Endothelial cell (in vitro differentiated cells): Measurements from ENCODE around the gene SAMD4A. TPM values are rescaled to one million over a fixed set of nuclear protein-coding genes. Genes with fewer than 3 reads are reported as not detected.

Source experiments
- DNase-seq: peaks from one replicate; pipeline ENCODE4 v3.0.0; 2021; ENCODE audit warnings: low spot score
- H3K27ac Mint-ChIP-seq: one replicate; pipeline ENCODE4 v1.8.0; 2021; ENCODE audit warnings: mixed read lengths, inconsistent platforms; ENCODE audit not compliant: unreplicated experiment
- H3K27me3 Mint-ChIP-seq: one replicate; pipeline ENCODE4 v1.8.0; 2021; ENCODE audit warnings: mild to moderate bottlenecking, moderate library complexity, mixed read lengths, inconsistent platforms; ENCODE audit not compliant: unreplicated experiment
- H3K36me3 Mint-ChIP-seq: one replicate; pipeline ENCODE4 v1.8.0; 2021; ENCODE audit warnings: mild to moderate bottlenecking, low read depth, mixed read lengths, inconsistent platforms; ENCODE audit not compliant: unreplicated experiment
- H3K4me1 Mint-ChIP-seq: one replicate; pipeline ENCODE4 v1.8.0; 2021; ENCODE audit warnings: mild to moderate bottlenecking, mixed read lengths, inconsistent platforms; ENCODE audit not compliant: unreplicated experiment
- H3K4me3 Mint-ChIP-seq: one replicate; pipeline ENCODE4 v1.8.0; 2021; ENCODE audit warnings: mild to moderate bottlenecking, mixed read lengths, inconsistent platforms; ENCODE audit not compliant: unreplicated experiment
- H3K9me3 Mint-ChIP-seq: one replicate; pipeline ENCODE4 v1.8.0; 2021; ENCODE audit warnings: mixed read lengths, inconsistent platforms; ENCODE audit not compliant: unreplicated experiment
- CTCF ChIP-seq: fragments of 200-600 bp; sonication (generic); IDR thresholded peaks from one replicate; pipeline ENCODE4 v1.5.0; 2021; ENCODE audit warnings: antibody characterized with exemption; ENCODE audit not compliant: unreplicated experiment
- total RNA-seq: library from RNA; stranded (reverse); fragmentation: NEBNext Ultra II Directional; extraction: Animal tissue kit (Norgen Biotek cat#: 25700); gene quantifications from one replicate; pipeline ENCODE4 v1.2.1, GENCODE V29; 2021; ENCODE audit not compliant: unreplicated experiment

Gene SAMD4A
- total RNA-seq, 1 donor from 2014 or later: 9.2 TPM

GRCh38 chr14:54532111-54533012 is 34.6 kb upstream of the SAMD4A start:
- TF ChIP-seq CTCF: no peak
- Mint-ChIP-seq H3K27ac (peak overlapping the region; percentile 76), H3K36me3 (no peaks in the 10 kb centered on the region), H3K4me3 (no peak overlapping the region), H3K9me3 (no peaks in the 10 kb centered on the region), H3K27me3 (peaks cover 1% of the 10 kb centered on the region), H3K4me1 (peaks cover 20% of the 10 kb centered on the region)
- DNase-seq: no peak

DNA sequence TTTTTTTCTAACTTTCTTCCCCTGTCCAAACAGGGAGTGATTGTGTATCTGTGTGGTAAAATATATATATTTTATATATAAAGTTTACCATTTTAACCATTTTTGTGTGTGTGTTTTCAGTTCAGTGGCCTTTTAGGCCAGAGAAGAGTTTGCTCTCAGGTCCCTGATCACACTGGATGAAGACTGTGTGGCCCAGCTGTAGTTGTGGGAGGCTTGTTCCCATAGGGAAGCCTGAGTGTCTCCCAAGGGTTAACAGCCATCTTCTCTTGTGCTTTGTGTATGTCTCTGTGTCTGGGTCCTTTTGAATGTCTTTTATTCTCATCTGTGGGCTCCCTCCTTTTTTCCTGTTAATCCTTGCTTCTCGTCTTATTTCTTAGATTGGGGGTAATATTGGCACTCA is 33.8 kb upstream of the SAMD4A start:
- no peak for DNase-seq
- TF ChIP-seq CTCF: no peak
- Mint-ChIP-seq H3K4me3 (no peak overlapping the region), H3K36me3 (no peaks in the 10 kb centered on the region), H3K27me3 (peaks cover 1% of the 10 kb centered on the region), H3K4me1 (peaks cover 20% of the 10 kb centered on the region), H3K27ac (peak overlapping the region; percentile 76), H3K9me3 (no peaks in the 10 kb centered on the region)

DNA sequence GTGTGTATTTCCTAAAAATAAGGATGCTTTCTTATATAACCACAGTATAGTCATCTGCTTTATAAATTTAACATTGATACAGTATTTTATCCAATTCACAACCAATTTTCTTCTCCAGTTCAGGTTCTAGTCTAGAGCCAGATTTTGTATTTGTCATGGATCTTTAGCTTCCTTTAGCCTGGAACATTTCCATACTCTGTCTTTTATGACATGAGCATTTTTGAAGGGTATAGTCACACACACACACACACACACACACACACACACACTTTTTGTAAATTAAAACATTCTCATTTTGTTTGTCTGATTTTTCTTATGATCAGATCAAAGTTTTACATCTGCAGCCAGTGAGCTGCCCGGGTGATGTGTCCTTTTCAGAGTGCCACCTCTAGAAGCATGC is 31.8 kb upstream of the SAMD4A start:
- no peak for DNase-seq
- H3K27ac Mint-ChIP-seq: no peak overlapping the region
- peaks cover 5% of the 10 kb centered on the region for H3K36me3 Mint-ChIP-seq
- H3K27me3 Mint-ChIP-seq: peaks cover 1% of the 10 kb centered on the region
- H3K4me3 Mint-ChIP-seq: no peak overlapping the region
- no peaks in the 10 kb centered on the region for H3K9me3 Mint-ChIP-seq
- peaks cover 20% of the 10 kb centered on the region for H3K4me1 Mint-ChIP-seq
- TF ChIP-seq CTCF: no peak

GRCh38 chr14:54535646-54536045 is 31.3 kb upstream of the SAMD4A start:
- Mint-ChIP-seq H3K36me3 (peaks cover 8% of the 10 kb centered on the region), H3K4me3 (no peak overlapping the region), H3K27me3 (peaks cover 1% of the 10 kb centered on the region), H3K9me3 (no peaks in the 10 kb centered on the region), H3K4me1 (peaks cover 20% of the 10 kb centered on the region), H3K27ac (peak overlapping the region; percentile 59)
- DNase-seq: no peak
- TF ChIP-seq CTCF: no peak

- Mint-ChIP-seq H3K9me3 (no peaks in the 10 kb centered on the region), H3K27me3 (peaks cover 1% of the 10 kb centered on the region), H3K27ac (no peak overlapping the region), H3K36me3 (peaks cover 8% of the 10 kb centered on the region), H3K4me3 (no peak overlapping the region), H3K4me1 (peaks cover 14% of the 10 kb centered on the region)
- TF ChIP-seq CTCF: no peak
- no peak for DNase-seq
Measured at GRCh38 chr14:54537651-54538050, 29.3 kb upstream of the SAMD4A start.
